Measurements from ENCODE around the gene SDCBP2. TPM values are rescaled to one million over a fixed set of nuclear protein-coding genes. Genes with fewer than 3 reads are reported as not detected.

SDCBP2 gene
- total RNA-seq, 1 experiment from 2014 or later, result 1.9 TPM

GRCh38 chr20:1286267-1287024 is 42.5 kb downstream of the SDCBP2 start:
- no peak overlapping the region for H3K9ac ChIP-seq (ENCODE audit: extremely low read depth, insufficient read length, low read length)
- H4K91ac ChIP-seq (ENCODE audit: insufficient read length, low read depth, low read length), result no peak overlapping the region
- no peak for DNase-seq
- no peak overlapping the region for H3K4me2 ChIP-seq (ENCODE audit: insufficient read depth, insufficient read length, low read length)
- no peaks in the 10 kb centered on the region for H3K9me3 ChIP-seq (ENCODE audit: control insufficient read depth, low read depth, low read length)
- H3K27me3 Mint-ChIP-seq (ENCODE audit: low read depth), result peaks cover 4% of the 10 kb centered on the region
- H3K4me1 Mint-ChIP-seq, result peaks cover 2 to 11% of the 10 kb centered on the region in 2 experiments; a peak in 3 of 4 replicates
- H3K14ac ChIP-seq (ENCODE audit: insufficient read depth, low read length), result no peak overlapping the region
- H2BK20ac ChIP-seq (ENCODE audit: low read depth, low read length, poor library complexity, severe bottlenecking), result no peak overlapping the region
- H3K36me3 Mint-ChIP-seq (ENCODE audit: insufficient read depth in 1 of 3, low read depth in 3 of 3), result no peaks in the 10 kb centered on the region
- H3K9me3 Mint-ChIP-seq, result no peaks in the 10 kb centered on the region
- no peak overlapping the region for H4K8ac ChIP-seq (replicated peaks; ENCODE audit: insufficient read length, low read depth, low read length)
- no peak overlapping the region for H2AFZ ChIP-seq (ENCODE audit: low read length)
- H3K4me3 Mint-ChIP-seq, result no peak overlapping the region; a peak in 1 of 5 replicates
- H3T11ph ChIP-seq (ENCODE audit: low read length), result no peak overlapping the region
- H3K79me1 ChIP-seq (ENCODE audit: insufficient read depth, low read depth, low read length, poor library complexity, severe bottlenecking), result no peaks in the 10 kb centered on the region
- no peak overlapping the region for H3K23ac ChIP-seq (ENCODE audit: insufficient read length, low read depth, low read length)
- no peak overlapping the region for H2BK15ac ChIP-seq (ENCODE audit: low read depth, low read length)
- H3K23me2 ChIP-seq (ENCODE audit: insufficient read length, low read depth, low read length, poor library complexity, severe bottlenecking), result no peaks in the 10 kb centered on the region
- TF ChIP-seq, protein P1, sequence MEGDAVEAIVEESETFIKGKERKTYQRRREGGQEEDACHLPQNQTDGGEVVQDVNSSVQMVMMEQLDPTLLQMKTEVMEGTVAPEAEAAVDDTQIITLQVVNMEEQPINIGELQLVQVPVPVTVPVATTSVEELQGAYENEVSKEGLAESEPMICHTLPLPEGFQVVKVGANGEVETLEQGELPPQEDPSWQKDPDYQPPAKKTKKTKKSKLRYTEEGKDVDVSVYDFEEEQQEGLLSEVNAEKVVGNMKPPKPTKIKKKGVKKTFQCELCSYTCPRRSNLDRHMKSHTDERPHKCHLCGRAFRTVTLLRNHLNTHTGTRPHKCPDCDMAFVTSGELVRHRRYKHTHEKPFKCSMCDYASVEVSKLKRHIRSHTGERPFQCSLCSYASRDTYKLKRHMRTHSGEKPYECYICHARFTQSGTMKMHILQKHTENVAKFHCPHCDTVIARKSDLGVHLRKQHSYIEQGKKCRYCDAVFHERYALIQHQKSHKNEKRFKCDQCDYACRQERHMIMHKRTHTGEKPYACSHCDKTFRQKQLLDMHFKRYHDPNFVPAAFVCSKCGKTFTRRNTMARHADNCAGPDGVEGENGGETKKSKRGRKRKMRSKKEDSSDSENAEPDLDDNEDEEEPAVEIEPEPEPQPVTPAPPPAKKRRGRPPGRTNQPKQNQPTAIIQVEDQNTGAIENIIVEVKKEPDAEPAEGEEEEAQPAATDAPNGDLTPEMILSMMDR (conservative IDR thresholded peaks at IDR 0.05), result no peak
- H2AK5ac ChIP-seq (ENCODE audit: insufficient read length, low read length), result no peak overlapping the region
- H3K79me2 ChIP-seq (ENCODE audit: insufficient read depth, low read length), result no peaks in the 10 kb centered on the region
- no peak overlapping the region for H2BK120ac ChIP-seq (ENCODE audit: low read depth, low read length, poor library complexity, severe bottlenecking)
- H4K5ac ChIP-seq (ENCODE audit: insufficient read length, low read depth, low read length), result no peak overlapping the region
- no CpG with 5 or more reads among the region's 9 CpGs for WGBS (ENCODE audit: extremely low coverage, insufficient read length, low lambda C conversion rate)
- no peaks in the 10 kb centered on the region for H4K20me1 ChIP-seq (ENCODE audit: control insufficient read depth, insufficient read depth, insufficient read length)
- peak overlapping the region in 1 of 3 experiments; percentile 24; a peak in 1 of 7 replicates for H3K27ac Mint-ChIP-seq
- no peak overlapping the region for H3K56ac ChIP-seq (ENCODE audit: insufficient read length, low read depth, low read length)
- no peak overlapping the region for H2BK12ac ChIP-seq (ENCODE audit: insufficient read length, low read depth, low read length)
- no peak overlapping the region for H3K4ac ChIP-seq (ENCODE audit: low read depth, low read length)
- H2BK5ac ChIP-seq (ENCODE audit: insufficient read length, low read length), result no peak overlapping the region
- H3K27me3 ChIP-seq (ENCODE audit: insufficient read depth, low read length), result no peaks in the 10 kb centered on the region
- H3K4me1 ChIP-seq (ENCODE audit: insufficient read depth, low read length), result no peaks in the 10 kb centered on the region
- H3K27ac ChIP-seq (ENCODE audit: insufficient read length, low read depth, low read length), result no peak overlapping the region
- H3K18ac ChIP-seq (ENCODE audit: insufficient read length, low read depth, low read length), result no peak overlapping the region

All from H9 (cell line).